ENCODE results near the gene P2RX2.

DNA sequence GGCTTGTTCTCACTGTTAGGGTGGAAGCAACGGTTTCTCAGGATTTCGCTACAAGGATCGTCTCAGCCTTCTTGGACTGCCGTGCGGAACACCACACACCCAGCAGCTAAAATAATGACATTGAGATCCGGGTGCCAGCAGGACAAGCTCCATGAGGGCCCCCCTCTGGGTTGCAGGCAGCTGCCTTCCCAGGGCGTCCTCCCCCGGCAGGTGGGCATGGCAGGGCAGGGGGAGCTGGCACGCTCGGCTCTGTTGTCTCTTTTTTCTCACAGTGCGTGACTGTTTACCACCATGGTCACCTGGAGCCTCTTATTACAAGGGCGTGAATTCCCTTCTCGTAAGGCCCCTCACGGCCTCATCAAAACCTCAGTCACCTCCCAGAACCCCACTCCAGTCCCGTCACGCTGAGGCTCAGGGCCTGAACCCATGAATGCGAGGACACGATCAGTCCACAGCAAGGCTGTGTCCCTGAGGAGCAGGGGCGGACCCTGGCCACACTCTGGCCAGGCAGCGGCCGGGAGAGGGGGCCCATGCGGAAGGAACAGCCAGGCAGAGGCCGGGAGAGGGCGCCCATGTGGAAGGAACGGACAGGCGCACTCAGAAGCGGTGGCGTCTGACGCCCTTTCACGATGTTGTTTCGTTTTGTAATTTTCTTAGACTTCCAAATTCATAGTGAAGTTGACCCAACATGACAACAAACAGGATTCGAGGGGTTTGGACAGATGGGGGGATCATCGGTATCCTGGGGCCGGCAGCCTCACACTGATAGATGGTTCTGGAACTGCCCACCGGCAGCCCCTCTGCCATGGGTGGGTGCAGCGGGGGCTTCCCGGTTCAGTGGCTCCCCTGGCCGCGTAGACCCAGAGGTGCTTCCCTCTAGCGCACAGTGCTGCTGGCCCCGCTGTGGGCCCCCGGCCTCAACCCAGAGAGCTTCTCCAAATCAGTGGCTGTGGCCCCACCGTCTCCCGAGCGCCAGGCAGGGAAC is 18.2 kb upstream of the P2RX2 start:
- TF ChIP-seq, protein P1, sequence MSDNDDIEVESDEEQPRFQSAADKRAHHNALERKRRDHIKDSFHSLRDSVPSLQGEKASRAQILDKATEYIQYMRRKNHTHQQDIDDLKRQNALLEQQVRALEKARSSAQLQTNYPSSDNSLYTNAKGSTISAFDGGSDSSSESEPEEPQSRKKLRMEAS (IDR thresholded peaks at IDR 0.05) = peak; percentile 59
- TF ChIP-seq TAF1 (IDR thresholded peaks at IDR 0.05; ENCODE audit: low read depth) (no peak), RAD21 (IDR thresholded peaks at IDR 0.05; ENCODE audit: low read depth) (peak; percentile 70), EP300 (IDR thresholded peaks at IDR 0.05; ENCODE audit: borderline replicate concordance) (no peak), CREB1 (IDR thresholded peaks at IDR 0.05; ENCODE audit: low read depth) (no peak), TEAD4 (IDR thresholded peaks at IDR 0.05) (no peak), TCF12 (IDR thresholded peaks at IDR 0.05; ENCODE audit: low read depth) (no peak)
- TF ChIP-seq, protein P2, sequence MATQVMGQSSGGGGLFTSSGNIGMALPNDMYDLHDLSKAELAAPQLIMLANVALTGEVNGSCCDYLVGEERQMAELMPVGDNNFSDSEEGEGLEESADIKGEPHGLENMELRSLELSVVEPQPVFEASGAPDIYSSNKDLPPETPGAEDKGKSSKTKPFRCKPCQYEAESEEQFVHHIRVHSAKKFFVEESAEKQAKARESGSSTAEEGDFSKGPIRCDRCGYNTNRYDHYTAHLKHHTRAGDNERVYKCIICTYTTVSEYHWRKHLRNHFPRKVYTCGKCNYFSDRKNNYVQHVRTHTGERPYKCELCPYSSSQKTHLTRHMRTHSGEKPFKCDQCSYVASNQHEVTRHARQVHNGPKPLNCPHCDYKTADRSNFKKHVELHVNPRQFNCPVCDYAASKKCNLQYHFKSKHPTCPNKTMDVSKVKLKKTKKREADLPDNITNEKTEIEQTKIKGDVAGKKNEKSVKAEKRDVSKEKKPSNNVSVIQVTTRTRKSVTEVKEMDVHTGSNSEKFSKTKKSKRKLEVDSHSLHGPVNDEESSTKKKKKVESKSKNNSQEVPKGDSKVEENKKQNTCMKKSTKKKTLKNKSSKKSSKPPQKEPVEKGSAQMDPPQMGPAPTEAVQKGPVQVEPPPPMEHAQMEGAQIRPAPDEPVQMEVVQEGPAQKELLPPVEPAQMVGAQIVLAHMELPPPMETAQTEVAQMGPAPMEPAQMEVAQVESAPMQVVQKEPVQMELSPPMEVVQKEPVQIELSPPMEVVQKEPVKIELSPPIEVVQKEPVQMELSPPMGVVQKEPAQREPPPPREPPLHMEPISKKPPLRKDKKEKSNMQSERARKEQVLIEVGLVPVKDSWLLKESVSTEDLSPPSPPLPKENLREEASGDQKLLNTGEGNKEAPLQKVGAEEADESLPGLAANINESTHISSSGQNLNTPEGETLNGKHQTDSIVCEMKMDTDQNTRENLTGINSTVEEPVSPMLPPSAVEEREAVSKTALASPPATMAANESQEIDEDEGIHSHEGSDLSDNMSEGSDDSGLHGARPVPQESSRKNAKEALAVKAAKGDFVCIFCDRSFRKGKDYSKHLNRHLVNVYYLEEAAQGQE (IDR thresholded peaks at IDR 0.05; ENCODE audit: low read depth) = no peak

Data from Ishikawa (cell line).